HEK293T (cell line): ENCODE results near the gene STARD3NL.

ENCODE experiments used
- ARNT ChIP-seq: fragments of 450-650 bp; IDR thresholded peaks from 2 replicates; pipeline ENCODE4 v1.6.1; 2017; ENCODE audit warnings: mild to moderate bottlenecking
- BHLHE40 ChIP-seq: fragments of 450-650 bp; IDR thresholded peaks from 2 replicates; pipeline ENCODE4 v1.6.1; 2016; ENCODE audit warnings: mild to moderate bottlenecking, moderate library complexity, borderline replicate concordance
- ELF4 ChIP-seq: fragments of 450-650 bp; IDR thresholded peaks from 2 replicates; pipeline ENCODE4 v1.6.1; 2017; ENCODE audit warnings: antibody characterized with exemption
- FOXA1 ChIP-seq: fragments of 450-650 bp; IDR thresholded peaks from 2 replicates; pipeline ENCODE4 v1.6.1; 2016; ENCODE audit warnings: mild to moderate bottlenecking
- FOXK2 ChIP-seq: fragments of 450-650 bp; IDR thresholded peaks from 2 replicates; pipeline ENCODE4 v1.6.1; 2016; ENCODE audit warnings: mild to moderate bottlenecking
- FOXM1 ChIP-seq: fragments of 450-650 bp; IDR thresholded peaks from 2 replicates; pipeline ENCODE4 v1.6.1; 2017; ENCODE audit warnings: mild to moderate bottlenecking, borderline replicate concordance
- HDGF ChIP-seq: fragments of 450-650 bp; IDR thresholded peaks from 2 replicates; pipeline ENCODE4 v1.6.1; 2017; ENCODE audit warnings: antibody characterized with exemption, borderline replicate concordance
- LEF1 ChIP-seq: fragments of 450-650 bp; IDR thresholded peaks from 2 replicates; pipeline ENCODE4 v1.6.1; 2017; ENCODE audit warnings: mild to moderate bottlenecking, borderline replicate concordance
- NFRKB ChIP-seq: fragments of 450-650 bp; IDR thresholded peaks from 2 replicates; pipeline ENCODE4 v1.6.1; 2016; ENCODE audit warnings: mild to moderate bottlenecking, moderate library complexity
- SP1 ChIP-seq: fragments of 450-650 bp; IDR thresholded peaks from 2 replicates; pipeline ENCODE4 v1.6.1; 2017
- SUZ12 ChIP-seq: fragments of 450-650 bp; IDR thresholded peaks from 2 replicates; pipeline ENCODE4 v1.6.1; 2016; ENCODE audit warnings: mild to moderate bottlenecking
- ZNF384 ChIP-seq: fragments of 450-650 bp; IDR thresholded peaks from 2 replicates; pipeline ENCODE4 v1.6.1; 2016
- TF ChIP-seq, protein P1 (sequence below): fragments of 450-650 bp; IDR thresholded peaks from 2 replicates; pipeline ENCODE4 v1.6.1; 2016

- TF ChIP-seq ELF4 (no peak), FOXK2 (no peak), FOXA1 (no peak), FOXM1 (no peak), ARNT (no peak), BHLHE40 (no peak), SUZ12 (no peak), LEF1 (no peak), ZNF384 (no peak), NFRKB (no peak), SP1 (no peak), HDGF (no peak)
- TF ChIP-seq, protein P1, sequence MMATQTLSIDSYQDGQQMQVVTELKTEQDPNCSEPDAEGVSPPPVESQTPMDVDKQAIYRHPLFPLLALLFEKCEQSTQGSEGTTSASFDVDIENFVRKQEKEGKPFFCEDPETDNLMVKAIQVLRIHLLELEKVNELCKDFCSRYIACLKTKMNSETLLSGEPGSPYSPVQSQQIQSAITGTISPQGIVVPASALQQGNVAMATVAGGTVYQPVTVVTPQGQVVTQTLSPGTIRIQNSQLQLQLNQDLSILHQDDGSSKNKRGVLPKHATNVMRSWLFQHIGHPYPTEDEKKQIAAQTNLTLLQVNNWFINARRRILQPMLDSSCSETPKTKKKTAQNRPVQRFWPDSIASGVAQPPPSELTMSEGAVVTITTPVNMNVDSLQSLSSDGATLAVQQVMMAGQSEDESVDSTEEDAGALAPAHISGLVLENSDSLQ, result no peak
These were observed 39.6 kb downstream of the STARD3NL start for GRCh38 chr7:38217672-38218071.
